DMS153 (cell line): ENCODE data around the gene CNOT2.
A peak's percentile ranks its signal among the peaks of the same experiment; 100 is the strongest.
"Not testable (repeated sequence)": the region's sequence is repeated elsewhere in the genome, so short reads cannot be mapped to it uniquely, and the experiment has no call there.

ENCODE experiments used
- DNase-seq: peaks from one replicate; lab custom pipeline; 2025; lab: John Stamatoyannopoulos, UW

Gene CNOT2

DNA sequence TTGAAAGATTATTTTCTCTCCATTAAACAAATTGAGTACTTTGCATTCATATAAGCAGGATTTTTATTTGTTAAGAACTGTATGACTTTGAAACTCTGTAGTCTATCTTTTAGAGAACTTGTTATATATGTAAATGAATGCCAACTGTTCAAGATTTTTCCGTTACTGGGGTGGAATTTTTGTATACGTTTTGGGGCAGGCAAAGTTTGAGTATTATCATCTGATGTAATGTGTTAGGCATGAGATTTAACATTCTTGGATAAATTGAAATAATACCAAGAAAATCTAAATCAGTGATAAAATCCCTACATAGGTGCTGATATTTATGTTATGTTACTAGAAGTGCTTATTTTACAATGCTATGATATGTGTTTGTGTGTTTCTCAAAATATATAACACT is 8.4 kb downstream of the CNOT2 start:
- no peak for DNase-seq

DNA sequence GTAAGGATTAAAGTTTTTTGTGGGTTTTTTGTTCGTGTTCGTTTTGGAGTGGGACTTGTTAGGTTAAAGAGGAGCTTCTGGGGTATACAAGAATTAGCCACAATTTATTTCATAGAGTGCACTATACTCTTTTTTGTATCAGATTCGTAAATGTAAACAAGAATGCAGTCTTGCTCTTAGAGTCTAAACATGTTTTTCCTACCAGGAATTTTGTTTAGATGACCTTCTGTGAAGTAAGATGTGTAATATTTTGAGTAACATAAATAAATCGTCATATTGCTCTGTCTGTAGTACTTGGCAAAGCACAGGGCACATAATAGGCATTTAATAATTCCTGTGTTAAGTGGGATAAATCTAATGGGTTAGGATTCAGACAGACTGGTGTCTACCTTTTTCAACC is 9.6 kb downstream of the CNOT2 start:
- DNase-seq = no peak

DNA sequence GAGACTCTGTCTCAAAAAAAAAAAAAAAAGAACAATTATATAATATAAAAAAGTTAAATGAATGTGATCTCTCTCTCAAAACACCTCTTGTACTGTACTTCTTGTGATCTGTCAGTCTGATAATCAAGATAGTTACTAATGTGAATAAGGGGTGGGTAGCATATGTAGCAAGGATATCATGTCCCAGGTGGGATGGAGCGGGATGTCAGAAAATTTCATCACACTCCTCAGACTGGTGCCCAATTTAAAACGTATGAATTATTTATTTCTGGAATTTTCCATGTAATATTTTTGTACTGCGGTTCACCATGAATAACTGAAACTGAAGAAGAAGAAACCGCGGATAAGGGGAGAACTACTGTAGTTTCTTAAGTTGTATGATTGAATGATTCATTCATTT is 11.0 kb downstream of the CNOT2 start:
- DNase-seq = no peak

DNA sequence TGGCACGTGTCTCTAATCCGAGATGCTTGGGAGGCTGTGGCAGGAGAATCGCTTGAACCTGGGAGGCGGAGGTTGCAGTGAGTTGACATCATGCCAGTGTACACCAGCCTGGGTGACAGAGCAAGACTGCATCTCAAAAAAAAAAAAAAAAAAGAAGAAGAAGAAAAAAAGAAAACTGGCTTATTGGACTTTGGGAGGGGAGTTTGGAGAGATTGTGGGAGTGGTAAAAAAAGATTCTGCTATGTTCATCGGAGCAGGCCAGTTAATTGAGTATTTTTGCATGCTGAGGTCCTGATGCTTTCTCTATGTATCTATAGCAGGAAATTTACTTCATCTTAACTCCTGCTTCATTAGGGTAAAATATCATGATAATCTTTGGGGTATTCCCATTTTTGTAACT is 11.6 kb downstream of the CNOT2 start:
- DNase-seq = no peak

DNA sequence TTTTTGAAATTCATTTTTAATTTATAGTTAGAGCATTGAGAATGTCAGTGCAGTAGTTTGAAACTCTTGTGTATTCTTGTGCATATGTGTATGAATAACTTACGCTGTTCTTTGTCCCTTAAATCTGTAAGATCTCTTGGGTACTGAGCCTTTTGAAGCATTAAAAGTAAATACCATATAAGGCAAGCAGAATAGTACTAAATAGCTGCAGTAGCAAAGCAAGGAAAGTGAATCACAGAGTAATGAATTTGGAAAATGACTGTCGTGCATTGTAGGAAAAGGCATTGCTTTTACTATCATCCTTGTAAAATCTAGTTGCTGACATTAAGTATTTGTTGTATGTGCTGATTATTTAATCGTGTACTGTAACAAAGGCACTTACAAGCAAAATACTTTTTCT is 12.1 kb downstream of the CNOT2 start:
- DNase-seq = no peak

DNA sequence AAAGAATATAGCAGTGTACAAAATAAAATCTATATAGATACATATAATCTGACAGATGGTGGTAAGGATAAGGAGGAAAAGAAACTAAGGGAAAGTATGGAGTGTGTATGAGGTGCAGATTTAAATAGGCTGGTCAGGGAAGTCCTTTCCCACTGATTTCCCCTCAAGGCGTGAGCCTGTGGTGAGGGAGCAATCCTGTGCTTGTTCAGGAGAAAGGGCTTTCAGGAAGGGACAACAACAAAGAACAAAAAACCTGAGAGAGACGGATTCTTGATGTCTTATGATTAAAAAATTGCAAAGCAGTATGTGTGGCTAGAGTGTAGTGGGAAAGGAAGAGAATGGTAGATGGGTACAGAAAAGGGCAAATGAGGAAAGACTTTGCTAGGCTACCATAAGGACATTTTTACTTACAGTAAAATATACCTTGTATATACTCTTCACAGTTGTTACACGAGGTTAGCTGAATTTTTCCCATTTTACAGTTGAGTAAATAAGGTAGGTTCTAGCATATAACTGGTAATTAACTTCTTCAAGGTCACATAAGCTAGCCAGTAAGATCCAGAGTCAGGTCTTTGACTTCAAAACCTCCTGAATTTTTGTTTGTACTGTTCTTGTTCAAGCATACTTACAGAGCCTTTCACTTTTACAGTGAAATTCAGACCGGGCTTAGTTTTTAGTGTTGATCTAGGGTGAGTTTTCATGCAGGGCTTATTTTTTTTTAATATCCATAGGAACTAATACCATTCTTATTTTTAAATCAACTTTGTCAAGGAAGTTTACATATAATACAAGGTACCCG is 15.6 kb downstream of the CNOT2 start:
- no peak for DNase-seq

DNA sequence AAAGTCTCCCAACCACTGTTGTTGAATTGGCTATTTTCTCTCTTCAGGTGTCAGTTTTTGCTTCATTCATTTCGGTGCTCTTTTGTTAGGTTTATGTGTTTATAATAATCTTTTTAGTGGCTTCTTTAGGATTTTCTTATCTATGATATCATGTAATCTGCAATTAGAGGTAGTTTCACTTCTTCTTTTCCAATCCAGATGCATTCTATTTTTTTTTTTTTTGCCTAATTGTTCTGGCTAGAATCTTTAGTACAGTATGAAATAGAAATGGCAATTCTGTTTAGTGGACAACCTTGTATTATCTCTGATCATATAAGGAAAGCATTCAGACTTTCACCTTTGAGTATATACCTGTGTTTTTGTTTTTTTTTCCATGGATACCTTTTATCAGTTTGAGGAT is 17.4 kb downstream of the CNOT2 start:
- no peak for DNase-seq

DNA sequence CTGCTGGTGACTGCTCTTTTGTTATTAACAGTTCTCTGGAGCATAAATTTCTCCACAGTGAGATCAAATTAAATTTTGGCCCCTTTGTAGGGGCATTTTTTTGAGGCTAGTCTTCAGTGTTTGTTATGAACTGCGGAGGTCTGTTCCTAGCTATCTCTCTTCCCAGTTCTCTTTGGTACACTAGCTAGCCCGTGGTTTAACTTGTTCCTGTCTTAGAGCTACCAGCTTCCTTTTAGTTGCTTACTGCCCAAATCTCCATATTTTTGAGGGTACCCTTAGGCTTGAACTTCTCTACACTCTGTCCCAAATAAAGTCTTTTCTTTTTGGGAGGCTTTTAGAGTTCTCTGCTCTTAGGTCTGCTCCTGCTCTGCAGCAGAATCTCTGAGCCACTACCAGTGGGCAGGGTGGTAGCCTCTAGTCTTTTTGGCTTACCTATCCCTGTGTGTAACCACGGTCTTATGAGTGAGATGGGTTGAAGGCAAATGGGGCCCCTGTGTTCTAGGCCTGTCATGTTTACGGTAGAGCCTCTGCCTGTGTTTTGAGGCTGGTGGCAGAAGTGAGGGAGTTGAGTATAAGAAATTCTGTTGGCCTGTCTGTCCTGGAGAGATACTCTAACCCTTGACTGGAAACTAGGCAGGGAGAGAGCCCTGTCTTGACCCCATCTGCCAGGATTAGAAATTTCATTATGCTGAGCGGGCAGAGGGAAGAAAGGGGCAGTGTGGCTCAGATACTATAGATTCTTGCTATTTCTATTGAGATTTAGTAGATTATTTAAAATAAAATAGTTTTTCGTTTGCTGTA is 21.0 kb downstream of the CNOT2 start:
- DNase-seq = no peak

DNA sequence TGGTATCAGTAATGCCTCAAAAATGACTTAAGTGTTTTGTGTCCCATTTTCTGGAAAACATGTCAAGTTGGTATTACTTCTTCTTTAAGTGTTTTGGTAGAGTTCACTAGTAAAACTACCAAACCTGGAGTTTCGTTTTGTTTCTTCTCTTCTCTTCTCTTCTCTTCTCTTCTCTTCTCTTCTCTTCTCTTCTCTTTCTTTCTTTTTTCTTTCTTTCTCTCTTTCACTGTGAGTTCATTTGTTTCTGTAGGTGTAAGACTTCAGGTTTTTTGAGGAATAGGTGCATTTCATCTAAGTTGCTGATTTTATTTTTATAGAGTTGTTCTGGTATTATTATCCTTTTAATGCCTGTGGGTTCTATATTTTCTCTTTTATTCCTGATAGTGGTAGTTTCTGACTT is 21.9 kb downstream of the CNOT2 start:
- no peak for DNase-seq

DNA sequence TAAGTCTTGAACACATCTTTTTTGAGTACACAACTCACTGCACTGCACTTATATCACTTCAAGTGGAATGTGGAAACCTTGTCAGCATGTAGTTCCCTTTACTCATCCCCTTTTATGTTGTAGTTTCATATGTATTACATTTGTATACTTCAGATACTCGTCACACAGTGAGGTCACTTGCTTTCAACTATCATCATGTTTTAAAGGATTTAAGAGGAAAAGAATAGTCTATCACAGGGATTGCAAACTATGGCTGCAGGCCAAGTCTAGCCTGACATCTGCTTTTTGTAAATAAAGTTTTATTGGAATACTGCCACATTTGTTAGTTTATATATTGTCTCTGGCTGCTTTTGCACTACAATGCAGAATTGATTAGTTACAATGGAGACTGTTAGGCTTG is 24.3 kb downstream of the CNOT2 start:
- peak; percentile 3 for DNase-seq

DNA sequence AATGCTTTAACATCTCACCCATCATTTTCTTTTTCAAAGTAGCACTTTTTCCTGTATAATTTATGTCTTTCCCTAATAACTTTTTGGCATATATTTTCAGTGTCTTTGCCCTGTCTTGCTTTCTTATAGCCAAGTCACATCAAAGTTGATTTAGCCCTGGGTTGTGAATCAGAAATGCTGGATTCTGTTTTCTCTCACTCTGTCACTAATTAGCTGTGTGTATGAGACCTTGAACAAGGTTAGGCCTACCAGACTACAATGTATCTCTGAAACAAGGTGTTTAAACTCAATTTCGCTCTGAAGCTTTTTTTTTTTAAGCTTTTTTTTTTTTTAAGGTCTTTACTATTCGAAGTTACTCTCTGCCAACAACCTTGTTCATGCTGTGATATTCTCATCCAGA is 25.7 kb downstream of the CNOT2 start:
- DNase-seq = no peak

DNA sequence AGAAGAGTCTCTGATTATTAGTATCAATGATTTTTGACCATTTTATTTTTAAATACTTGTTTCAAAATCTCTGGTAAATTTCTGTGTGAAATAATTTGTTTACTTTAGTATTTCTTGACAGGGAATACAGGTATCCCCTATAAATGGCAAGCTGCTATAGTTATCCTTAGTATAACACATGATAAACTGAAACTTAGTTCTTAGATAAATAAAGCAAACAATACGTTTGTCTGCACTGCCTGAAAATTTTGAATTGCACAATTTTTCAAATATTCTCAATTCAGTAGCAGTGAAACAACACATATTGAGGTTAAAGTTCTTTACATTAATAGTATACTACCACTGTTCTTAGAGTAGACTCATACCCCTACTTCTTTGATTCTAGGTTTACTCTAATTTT is 26.9 kb downstream of the CNOT2 start:
- no peak for DNase-seq

DNA sequence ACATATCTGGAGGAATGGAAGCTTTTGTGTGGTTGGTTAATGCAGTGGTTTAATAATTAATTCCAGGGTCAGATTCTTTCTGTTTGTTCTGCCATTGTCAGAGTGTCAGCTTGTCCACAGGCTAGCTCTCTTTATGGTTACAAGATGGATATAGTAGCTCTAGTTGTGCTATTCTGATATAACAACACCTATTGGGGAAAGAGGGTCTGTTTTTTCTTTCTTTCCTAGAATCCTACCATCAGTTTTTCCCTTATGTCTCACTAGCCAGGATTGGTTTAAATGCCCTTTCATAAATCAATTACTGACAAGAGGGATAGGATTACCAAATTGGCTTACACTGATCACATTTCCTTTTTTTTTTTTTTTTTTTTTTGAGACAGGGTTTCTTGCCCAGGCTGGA is 27.8 kb downstream of the CNOT2 start:
- no peak for DNase-seq

DNA sequence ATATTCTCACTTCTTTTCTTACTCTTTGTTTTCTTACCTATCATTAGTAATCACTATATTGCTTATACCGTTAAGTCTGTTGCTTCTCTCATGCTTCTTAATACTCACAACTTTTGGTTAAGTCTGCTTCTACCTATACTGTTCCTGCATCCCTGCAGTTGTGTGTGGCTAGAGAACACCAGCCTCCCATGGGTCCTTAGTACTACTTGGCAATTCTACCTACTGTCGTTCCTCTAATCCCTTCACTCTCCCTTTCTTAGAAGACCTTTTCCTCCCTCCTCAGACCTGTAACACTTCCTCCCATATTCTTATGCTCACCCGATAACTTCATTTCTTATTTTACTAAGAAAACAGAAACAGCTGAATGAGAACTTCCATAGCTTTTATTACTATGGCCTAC is 29.3 kb downstream of the CNOT2 start:
- DNase-seq = no peak

DNA sequence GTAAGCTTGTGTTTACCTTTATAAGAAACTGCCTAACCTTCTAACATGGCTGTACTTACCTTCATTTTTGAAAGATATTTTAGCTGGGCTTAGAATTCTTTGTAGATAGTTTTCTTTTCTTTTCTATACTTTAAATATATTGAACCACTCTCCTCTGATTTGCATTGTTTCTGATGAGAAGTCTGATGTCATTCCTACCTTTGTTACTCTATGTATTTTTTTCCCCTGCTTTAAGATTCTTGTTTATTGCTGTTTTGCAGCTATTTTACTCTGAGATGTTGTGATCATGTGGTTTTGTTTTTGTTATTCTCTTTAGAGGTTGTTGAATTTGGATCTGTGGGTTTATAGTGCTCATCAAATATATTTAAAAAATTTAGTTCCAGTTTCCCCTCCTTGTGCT is 31.8 kb downstream of the CNOT2 start:
- DNase-seq = no peak

DNA sequence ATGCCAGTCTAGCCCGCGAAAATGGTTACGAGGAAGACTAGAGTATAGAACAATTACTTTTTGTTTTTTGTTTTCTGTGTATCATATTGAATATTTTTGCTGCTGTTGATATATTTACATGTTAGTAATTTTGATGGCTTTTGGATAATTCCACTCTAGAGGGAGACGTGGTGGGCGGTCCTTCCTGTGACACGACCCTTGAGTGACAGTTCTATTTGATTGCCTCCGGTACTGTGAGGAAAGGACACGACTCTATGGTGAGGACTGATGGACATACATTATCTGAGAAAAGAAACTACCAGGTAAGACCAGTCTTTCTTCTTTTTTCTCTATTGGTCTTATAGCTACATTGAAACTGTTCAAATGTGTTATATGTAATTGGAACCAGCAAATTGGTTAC is 34.7 kb downstream of the CNOT2 start:
- DNase-seq = no peak

DNA sequence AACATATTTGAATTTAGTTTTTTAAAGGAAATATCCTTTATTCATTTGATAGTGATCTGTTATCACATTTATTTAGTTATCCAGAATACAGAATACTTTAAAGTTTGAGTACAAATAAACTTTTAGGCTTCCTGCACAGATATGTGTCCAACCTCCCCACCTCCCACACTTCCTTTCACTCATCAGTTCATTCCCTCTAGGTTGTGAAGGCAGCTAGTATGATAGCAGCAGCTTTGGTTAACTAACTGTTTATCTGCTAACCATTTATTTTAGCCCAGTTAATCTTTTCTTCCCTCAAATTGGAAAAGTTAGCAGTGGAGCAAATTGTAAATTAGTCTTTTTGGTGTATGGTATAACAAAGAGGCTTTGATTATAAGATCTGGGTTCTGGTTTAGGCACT is 35.7 kb downstream of the CNOT2 start:
- no peak for DNase-seq

DNA sequence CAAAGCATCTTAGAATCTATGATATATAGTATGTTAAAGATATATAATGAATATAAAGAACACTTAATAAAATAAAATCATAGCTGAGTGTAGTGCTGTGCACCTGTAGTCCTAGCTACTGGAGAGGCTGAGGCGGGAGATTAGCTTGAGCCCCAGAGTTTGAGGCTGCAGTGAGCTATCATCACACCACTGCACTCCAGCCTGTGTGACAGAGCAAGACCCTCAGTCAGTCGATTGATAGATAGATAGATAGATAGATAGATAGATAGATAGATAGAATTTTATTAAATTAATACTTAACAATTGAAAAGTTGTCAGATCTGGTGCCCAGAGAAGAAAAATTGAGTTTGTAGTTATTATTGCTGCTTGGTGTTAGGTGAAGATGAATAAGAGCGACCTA is 40.0 kb downstream of the CNOT2 start:
- no peak for DNase-seq

DNA sequence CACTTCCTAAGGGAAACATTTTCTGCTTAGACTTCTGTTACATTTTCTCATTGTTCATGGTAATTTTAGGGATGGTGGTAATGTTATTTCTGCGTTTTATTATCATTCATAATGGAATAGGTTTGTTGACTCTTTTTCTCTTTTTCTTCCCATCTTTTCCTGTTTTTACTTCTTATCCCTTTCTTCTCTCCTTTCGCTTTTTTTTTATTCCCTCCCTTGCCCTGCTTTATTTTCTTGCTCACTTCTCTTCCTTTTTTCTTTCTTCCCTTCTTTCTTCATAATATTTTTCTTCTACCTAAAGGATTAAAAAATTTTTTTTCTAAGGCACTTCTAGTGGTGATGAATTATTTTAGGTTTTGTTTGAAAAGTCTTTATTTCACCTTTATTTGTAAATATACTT is 45.6 kb downstream of the CNOT2 start:
- no peak for DNase-seq

DNA sequence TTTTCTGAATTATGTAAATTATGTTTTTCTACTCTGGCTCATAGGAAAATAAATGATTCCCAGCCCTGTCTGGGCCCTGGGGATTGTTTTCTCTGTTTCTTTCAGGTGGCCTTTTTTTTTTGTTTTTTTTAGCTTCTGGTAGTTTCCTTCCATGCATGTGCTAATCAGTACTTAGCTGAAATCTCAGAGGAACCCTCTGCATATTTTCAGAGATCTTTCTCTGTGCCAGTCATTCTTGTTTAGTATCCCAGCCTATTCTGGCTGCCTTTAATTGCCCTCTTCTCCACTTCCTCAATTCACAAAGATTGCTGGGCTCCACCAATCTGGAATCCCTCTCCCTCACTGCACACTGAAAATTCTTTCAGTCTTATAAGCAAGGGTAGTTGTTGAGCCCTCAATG is 46.9 kb downstream of the CNOT2 start:
- no peak for DNase-seq

DNA sequence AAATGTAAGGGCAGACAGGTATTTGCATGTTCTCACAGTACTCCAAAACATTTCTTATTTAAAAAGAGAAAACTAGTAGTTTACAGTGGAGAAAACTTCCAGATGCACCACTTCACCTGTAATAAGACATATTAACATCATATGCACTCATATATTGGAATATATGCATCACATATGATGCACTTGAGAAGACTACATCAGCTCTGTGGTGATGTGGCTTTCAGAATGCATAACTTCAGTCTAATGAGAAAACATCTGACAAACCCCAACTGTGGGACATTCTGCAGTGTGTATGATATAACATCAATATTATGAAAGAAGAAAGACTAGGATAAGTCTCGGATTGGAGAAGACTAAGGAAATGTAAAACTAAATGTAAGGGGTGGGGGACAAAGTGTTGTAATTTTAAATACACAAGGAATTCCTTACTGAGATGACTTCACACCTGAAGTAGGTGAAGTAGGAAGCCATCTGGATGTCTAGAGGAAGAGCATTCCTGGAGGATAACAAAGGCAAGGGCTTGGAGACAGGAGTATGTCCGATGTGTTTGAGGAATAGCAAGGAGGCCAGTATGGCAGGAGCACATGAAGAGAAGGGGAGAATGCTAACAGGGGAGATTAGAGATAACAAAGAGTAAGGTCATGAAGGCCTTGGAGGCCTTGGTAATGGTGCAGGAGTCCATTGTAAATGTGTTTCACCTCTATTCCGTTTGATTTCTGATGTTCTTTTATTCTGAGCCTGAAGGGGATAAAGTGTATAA is 49.0 kb downstream of the CNOT2 start:
- no peak for DNase-seq

DNA sequence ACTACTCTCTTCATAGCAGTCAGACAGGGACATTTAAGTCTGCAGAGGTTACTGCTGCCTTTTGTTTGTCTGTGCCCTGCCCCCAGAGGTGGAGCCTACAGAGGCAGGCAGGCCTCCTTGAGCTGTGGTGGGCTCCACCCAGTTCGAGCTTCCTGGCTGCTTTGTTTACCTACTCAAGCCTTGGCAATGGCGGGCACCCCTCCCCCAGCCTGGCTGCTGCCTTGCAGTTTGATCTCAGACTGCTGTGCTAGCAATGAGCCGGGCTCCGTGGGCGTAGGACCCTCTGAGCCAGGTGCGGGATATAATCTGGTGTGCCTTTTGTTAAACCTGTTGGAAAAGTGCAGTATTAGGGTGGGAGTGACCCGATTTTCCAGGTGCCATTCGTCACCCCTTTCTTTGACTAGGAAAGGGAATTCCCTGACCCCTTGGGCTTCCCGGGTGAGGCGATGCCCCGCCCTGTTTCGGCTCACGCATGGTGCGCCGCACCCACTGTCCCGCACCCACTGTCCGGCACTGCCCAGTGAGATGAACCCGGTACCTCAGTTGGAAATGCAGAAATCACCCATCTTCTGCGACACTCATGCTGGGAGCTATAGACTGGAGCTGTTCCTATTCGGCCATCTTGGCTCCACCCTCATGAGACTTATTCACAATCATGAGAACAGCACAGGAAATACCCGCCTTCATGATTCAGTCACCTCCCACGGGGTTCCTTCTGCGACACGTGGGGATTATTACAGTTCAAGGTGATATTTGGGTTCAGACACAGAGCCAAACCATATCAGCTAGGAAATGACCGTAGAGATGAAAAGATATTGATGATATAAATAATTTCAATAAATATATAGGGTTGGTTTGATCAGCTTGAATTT is 61.7 kb downstream of the CNOT2 start:
- not testable (repeated sequence) for DNase-seq
